ENCODE results near the gene GNA12.

GNA12 gene

DNA sequence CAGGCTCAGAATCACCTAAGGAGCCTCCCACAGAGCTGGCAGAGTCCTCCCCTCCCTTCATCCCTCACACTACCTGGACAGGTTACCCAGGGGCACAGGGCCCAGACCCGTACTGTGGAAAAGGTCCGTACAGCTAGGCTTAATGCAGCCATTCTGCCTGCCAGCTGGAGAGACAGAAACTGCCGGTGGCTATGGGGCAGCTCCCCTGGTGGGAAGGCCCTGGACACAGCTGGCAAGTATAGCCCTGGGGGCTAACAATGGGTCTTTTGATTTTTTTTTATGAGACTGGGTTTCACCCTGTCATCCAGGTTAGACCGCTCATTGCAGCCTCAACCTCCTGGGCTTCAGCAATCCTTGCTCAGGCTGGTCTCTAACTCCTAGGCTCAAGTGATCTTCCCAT, 68.3 kb downstream of the GNA12 start:
- TF ChIP-seq, protein P1, sequence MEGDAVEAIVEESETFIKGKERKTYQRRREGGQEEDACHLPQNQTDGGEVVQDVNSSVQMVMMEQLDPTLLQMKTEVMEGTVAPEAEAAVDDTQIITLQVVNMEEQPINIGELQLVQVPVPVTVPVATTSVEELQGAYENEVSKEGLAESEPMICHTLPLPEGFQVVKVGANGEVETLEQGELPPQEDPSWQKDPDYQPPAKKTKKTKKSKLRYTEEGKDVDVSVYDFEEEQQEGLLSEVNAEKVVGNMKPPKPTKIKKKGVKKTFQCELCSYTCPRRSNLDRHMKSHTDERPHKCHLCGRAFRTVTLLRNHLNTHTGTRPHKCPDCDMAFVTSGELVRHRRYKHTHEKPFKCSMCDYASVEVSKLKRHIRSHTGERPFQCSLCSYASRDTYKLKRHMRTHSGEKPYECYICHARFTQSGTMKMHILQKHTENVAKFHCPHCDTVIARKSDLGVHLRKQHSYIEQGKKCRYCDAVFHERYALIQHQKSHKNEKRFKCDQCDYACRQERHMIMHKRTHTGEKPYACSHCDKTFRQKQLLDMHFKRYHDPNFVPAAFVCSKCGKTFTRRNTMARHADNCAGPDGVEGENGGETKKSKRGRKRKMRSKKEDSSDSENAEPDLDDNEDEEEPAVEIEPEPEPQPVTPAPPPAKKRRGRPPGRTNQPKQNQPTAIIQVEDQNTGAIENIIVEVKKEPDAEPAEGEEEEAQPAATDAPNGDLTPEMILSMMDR (IDR thresholded peaks at IDR 0.05; ENCODE audit: insufficient read depth, low read depth, low read length, missing control alignments), result no peak
- H3K4me3 ChIP-seq (ENCODE audit: low read length), result no peak overlapping the region
- DNase-seq (ENCODE audit: low read depth), result no peak

DNA sequence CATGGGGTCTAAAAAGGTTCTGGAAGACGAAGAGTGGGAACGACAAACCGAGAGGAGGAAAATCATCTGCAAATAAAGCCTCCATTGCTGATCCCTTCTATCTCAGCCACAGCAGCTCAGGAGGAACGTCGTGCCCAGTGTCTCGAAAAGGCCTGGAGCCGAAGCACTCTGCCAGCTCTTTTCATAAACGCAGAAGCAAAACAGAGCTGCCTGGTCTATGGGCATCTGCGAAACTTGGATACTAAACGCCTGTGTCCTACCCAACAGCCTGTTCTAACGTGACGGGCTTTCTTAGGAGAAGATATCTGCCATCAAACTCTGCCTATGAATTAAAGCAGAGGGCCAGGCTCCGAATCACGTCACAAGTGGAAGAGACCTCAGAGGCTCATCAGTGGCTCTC, 68.7 kb downstream of the GNA12 start:
- no peak for DNase-seq (ENCODE audit: low read depth)

DNA sequence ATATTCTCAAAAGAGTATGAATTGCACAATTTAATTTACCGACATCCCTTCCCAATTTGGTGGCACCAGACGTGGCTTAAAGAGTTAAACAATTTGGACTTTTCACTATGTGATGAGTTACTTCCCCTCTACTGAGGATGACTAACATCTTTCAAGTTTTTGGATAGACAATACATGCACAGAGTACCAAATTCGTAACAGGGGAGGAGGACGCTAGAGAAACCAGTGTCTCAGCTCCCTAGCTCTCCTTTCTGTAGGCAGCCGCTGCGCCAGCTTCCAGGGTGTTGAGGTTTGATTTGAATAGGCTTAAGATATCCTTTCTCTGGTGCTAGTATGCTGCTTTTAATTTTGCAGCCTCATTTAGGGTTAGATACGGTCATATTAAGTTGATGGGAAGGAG, 69.2 kb downstream of the GNA12 start:
- TF ChIP-seq, protein P1 (IDR thresholded peaks at IDR 0.05; ENCODE audit: insufficient read depth, low read depth, low read length, missing control alignments), result no peak
- no peak for DNase-seq (ENCODE audit: low read depth)
- no peak overlapping the region for H3K4me3 ChIP-seq (ENCODE audit: low read length)

More for the DNA sequence above, 68.7 kb downstream of the GNA12 start:
- TF ChIP-seq, protein P1 (IDR thresholded peaks at IDR 0.05; ENCODE audit: insufficient read depth, low read depth, low read length, missing control alignments), result no peak
- no peak overlapping the region for H3K4me3 ChIP-seq (ENCODE audit: low read length)

DNA sequence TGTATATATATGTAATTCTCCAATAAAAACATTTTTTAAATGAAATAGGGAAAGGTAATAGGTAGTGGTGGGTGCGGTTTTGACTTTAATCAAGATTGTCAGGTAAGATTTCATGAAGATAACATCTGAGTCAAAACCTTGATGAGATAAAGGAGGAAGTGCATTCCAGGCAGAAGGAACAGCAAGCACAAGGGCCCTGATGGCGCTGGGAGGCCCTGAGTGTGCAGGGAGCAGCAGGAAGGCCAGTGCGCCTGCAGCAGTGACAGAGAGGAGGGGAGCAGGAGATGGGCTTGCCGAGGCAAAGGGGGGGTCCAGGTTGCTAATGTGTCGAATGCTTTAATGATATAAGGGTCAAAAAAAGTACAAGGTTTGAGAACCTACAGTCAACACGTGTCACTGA, 69.8 kb downstream of the GNA12 start:
- no peak for DNase-seq (ENCODE audit: low read depth)
- TF ChIP-seq, protein P1 (IDR thresholded peaks at IDR 0.05; ENCODE audit: insufficient read depth, low read depth, low read length, missing control alignments), result no peak
- no peak overlapping the region for H3K4me3 ChIP-seq (ENCODE audit: low read length)

DNA sequence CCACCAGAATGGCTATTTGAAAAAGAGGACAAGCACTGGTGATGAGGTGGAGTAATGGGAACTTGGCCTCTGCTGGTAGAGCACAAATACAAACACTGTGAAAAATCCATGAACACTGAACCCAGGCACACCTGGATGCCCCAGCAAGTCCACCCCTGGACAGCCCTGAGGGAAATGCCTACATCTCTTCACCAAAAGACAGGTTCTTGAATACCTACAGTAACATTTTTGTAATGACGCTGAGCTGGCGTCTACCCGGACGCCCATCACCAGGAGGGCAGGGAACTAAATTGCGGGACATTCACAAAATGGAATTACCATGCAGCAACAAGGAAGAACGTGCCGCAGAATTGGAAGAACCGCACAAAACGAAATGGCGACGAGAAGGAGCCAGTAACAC, 70.5 kb downstream of the GNA12 start:
- no peak for DNase-seq (ENCODE audit: low read depth)
- H3K4me3 ChIP-seq (ENCODE audit: low read length), result no peak overlapping the region
- TF ChIP-seq, protein P1 (IDR thresholded peaks at IDR 0.05; ENCODE audit: insufficient read depth, low read depth, low read length, missing control alignments), result no peak

DNA sequence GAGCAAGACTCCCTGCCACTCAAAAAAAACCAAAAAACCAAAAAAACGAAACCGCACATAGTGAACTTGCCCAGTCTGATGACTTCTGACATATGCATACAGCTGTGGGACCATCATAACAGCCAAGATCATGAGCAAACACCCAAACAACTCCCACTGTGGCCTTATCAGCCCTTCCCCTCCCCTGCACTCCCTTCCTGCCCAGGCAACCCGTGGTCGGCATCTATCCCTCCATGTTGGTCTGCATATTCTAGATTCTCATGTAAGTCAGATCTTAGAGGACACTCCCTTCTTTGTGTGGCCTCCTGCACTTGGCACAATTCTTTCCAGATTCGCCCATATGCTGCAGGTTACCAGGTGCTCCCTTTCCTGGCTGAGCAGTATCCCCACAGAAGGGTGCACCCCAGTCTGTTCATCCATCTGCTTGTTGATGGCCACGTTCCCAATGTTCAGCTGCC, 72.8 kb downstream of the GNA12 start:
- H3K4me3 ChIP-seq (ENCODE audit: low read length), result no peak overlapping the region
- DNase-seq (ENCODE audit: low read depth), result no peak
- TF ChIP-seq, protein P1 (IDR thresholded peaks at IDR 0.05; ENCODE audit: insufficient read depth, low read depth, low read length, missing control alignments), result no peak

DNA sequence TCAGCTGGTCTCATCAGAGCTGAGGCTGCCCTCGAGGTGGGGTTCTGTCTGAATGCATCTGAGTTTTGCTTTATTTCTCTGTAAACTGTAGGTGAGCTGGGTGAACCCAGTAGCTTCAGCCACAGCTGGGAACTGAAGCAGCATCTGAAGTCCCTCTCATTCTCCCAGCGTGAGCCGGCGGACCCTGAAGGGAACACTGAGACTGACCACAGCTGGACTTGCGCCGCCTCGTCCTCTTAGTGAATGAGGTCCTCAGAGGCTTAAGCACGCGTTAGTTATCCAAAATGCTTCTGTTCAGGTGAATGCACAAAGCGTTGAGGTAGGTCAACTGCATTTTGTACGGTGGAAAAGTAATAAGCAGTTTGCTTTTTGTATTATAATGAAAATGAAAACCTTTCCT, 79.5 kb downstream of the GNA12 start:
- H3K4me3 ChIP-seq (ENCODE audit: low read length), result no peak overlapping the region
- no peak for DNase-seq (ENCODE audit: low read depth)
- TF ChIP-seq, protein P1 (IDR thresholded peaks at IDR 0.05; ENCODE audit: insufficient read depth, low read depth, low read length, missing control alignments), result no peak

All from epithelial cell of esophagus (primary cell).